SK-N-SH (cell line): ENCODE measurements around the gene RNF168. TPM values are rescaled to one million over a fixed set of nuclear protein-coding genes. Genes with fewer than 3 reads are reported as not detected.
"Not testable (repeated sequence)": the region's sequence is repeated elsewhere in the genome, so short reads cannot be mapped to it uniquely, and the experiment has no call there.

ENCODE experiments used
- CTCF ChIA-PET: fragments of 300-600, 350-600 bp; formaldehyde crosslinking; extraction: SDS; loops from one replicate; lab custom pipeline; 2021; lab: Yijun Ruan, JAX
- POLR2A ChIA-PET: fragments of 350-600 bp; sonication (Branson Sonifier 250); formaldehyde crosslinking; extraction: SDS; loops from one replicate; lab custom pipeline; 2020; ENCODE audit warnings: antibody characterized with exemption, inconsistent platforms; lab: Yijun Ruan, JAX
- DNase-seq: peaks from one replicate; pipeline ENCODE4 v3.0.0; 2012
- H2AFZ ChIP-seq: fragments of 200-600 bp; sonication (generic); 2 replicates; pipeline ENCODE4 v1.8.1; 2016; ENCODE audit warnings: antibody characterized with exemption, mild to moderate bottlenecking, low read depth
- H3F3A ChIP-seq: fragments of 200-600 bp; sonication (generic); replicated peaks from 2 replicates; pipeline ENCODE3; 2016; ENCODE audit warnings: antibody characterized with exemption, mild to moderate bottlenecking; ENCODE audit not compliant: insufficient read depth
- H3K27ac ChIP-seq, 2 experiments: fragments of 200-500 bp in 1 of 2; fragments of 200-600 bp in 1 of 2; sonication (Bioruptor generic) in 1 of 2; sonication (generic), shearing (Covaris generic) in 1 of 2; 2 replicates each; pipeline versions ENCODE4 v1.5.1 to v1.6.1; 2014 to 2016; ENCODE audit warnings: low read depth in 2 of 2, inconsistent platforms in 1 of 2, low read length in 1 of 2, mild to moderate bottlenecking in 1 of 2, mixed read lengths in 1 of 2
- H3K27me3 ChIP-seq: fragments of 200-600 bp; sonication (generic), shearing (Covaris generic); 2 replicates; pipeline ENCODE4 v1.6.1; 2016; ENCODE audit warnings: mixed run types; ENCODE audit not compliant: insufficient read depth
- H3K36me3 ChIP-seq, 2 experiments: fragments of 200-500 bp in 1 of 2; fragments of 200-600 bp in 1 of 2; sonication (Bioruptor generic) in 1 of 2; sonication (generic) in 1 of 2; replicated peaks in 1 of 2; 2 replicates each; pipeline versions ENCODE3 to v1.5.1; 2014 to 2016; ENCODE audit warnings: low read length in 1 of 2, mild to moderate bottlenecking in 1 of 2; ENCODE audit not compliant: insufficient read depth in 2 of 2, control insufficient read depth in 1 of 2
- H3K4me1 ChIP-seq, 2 experiments: fragments of 200-500 bp in 1 of 2; fragments of 200-600 bp in 1 of 2; sonication (Bioruptor generic) in 1 of 2; sonication (generic), shearing (Covaris generic) in 1 of 2; 2 replicates each; pipeline versions ENCODE4 v1.5.1 to v1.6.1; 2014 to 2016; ENCODE audit warnings: low read depth in 1 of 2, low read length in 1 of 2, mixed run types in 1 of 2; ENCODE audit not compliant: insufficient read depth in 2 of 2, control insufficient read depth in 1 of 2
- H3K4me2 ChIP-seq: fragments of 200-600 bp; sonication (generic), shearing (Covaris generic); 2 replicates; pipeline ENCODE4 v1.6.1; 2017; ENCODE audit warnings: mixed run types
- H3K4me3 ChIP-seq, 2 experiments: fragments of 200-500 bp in 1 of 2; fragments of 200-600 bp in 1 of 2; sonication (Bioruptor generic) in 1 of 2; sonication (generic), shearing (Covaris generic) in 1 of 2; 2 replicates each; pipeline versions ENCODE4 v1.5.1 to v1.8.1; 2014 to 2016; ENCODE audit warnings: low read depth in 2 of 2, inconsistent platforms in 1 of 2, low read length in 1 of 2, mild to moderate bottlenecking in 1 of 2, mixed read lengths in 1 of 2, moderate library complexity in 1 of 2
- H3K79me2 ChIP-seq: fragments of 200-600 bp; sonication (generic); 2 replicates; pipeline ENCODE4 v1.8.1; 2017; ENCODE audit warnings: mild to moderate bottlenecking; ENCODE audit not compliant: insufficient read depth
- H3K9ac ChIP-seq: fragments of 200-600 bp; sonication (generic); 2 replicates; pipeline ENCODE4 v1.6.1; 2017; ENCODE audit warnings: mixed run types
- H3K9me2 ChIP-seq: fragments of 200-600 bp; sonication (generic); 2 replicates; pipeline ENCODE4 v1.6.1; 2017; ENCODE audit warnings: mixed run types
- H3K9me3 ChIP-seq: fragments of 200-600 bp; sonication (generic); 2 replicates; pipeline ENCODE4 v1.6.1; 2017; ENCODE audit warnings: mixed run types, mild to moderate bottlenecking, moderate library complexity
- H4K20me1 ChIP-seq: fragments of 200-600 bp; sonication (generic); 2 replicates; pipeline ENCODE4 v1.6.1; 2017; ENCODE audit warnings: mild to moderate bottlenecking, mixed run types; ENCODE audit not compliant: insufficient read depth
- FOXJ3 ChIP-seq: sonication (generic); formaldehyde crosslinking; IDR thresholded peaks from 2 replicates; pipeline ENCODE4 v1.5.1; 2020; ENCODE audit warnings: mild to moderate bottlenecking, missing genetic modification reagents
- IRF3 ChIP-seq: fragments of 150-350 bp; IDR thresholded peaks from 2 replicates; pipeline ENCODE4 v1.6.1; 2016; ENCODE audit warnings: mild to moderate bottlenecking, low read depth, low read length
- MXI1 ChIP-seq: IDR thresholded peaks from 2 replicates; pipeline ENCODE4 v1.6.1; 2012; ENCODE audit warnings: mild to moderate bottlenecking, low read depth, low read length, improper control_type of control experiment
- SMC3 ChIP-seq: IDR thresholded peaks from 2 replicates; pipeline ENCODE4 v1.6.1; 2012; ENCODE audit warnings: low read depth, low read length, improper control_type of control experiment
- YY1 ChIP-seq: IDR thresholded peaks from 2 replicates; pipeline ENCODE4 v1.4.0; 2012; ENCODE audit warnings: low read depth, mild to moderate bottlenecking
- WGBS: methylation state at CpG from one replicate; pipeline ENCODE4 v1.1.6; 2017; ENCODE audit warnings: low lambda C conversion rate; 5-methylcytosine and 5-hydroxymethylcytosine counted together
- polyA plus RNA-seq, 3 experiments: library from polyadenylated mRNA; depleted of rRNA; stranded (reverse); fragments of >200 nt; gene quantifications; 2 replicates each; pipeline ENCODE4 v1.2.3, GENCODE V29; 2012
- TF ChIP-seq, protein P1 (sequence below): IDR thresholded peaks from 2 replicates; pipeline ENCODE4; 2012

Gene RNF168
- polyA plus RNA-seq, 1 of the 3 experiments (the other 2 are of a cell fraction): 1.9 TPM

- TF ChIP-seq IRF3 (no peak), YY1 (no peak)
These were observed 40.2 kb downstream of the RNF168 start (continued) for GRCh38 chr3:196463478-196463756.

GRCh38 chr3:196462680-196463477 lies 40.7 kb downstream of the RNF168 start:
- H3K9me2 ChIP-seq, H3K4me2 ChIP-seq, DNase-seq, H3K4me3 ChIP-seq, H3K9ac ChIP-seq, H3K36me3 ChIP-seq, H3K27ac ChIP-seq, H2AFZ ChIP-seq, H3F3A ChIP-seq, CTCF ChIA-PET, H3K79me2 ChIP-seq, H3K27me3 ChIP-seq, H4K20me1 ChIP-seq, H3K9me3 ChIP-seq, H3K4me1 ChIP-seq: not testable (repeated sequence)
- POLR2A ChIA-PET: interaction anchor here (0.7 kb wide), 1 partner anchor 180 kb away, joined by 5 read pairs; no protein-coding TSS in a partner anchor
- WGBS: 95% methylated on average over 1 of the region's 1 CpG

- Histone ChIP-seq H3K9ac (no peak overlapping the region), H2AFZ (no peak overlapping the region), H3K4me3 (no peak overlapping the region), H3K4me2 (no peak overlapping the region), H3K4me1 (no peaks in the 10 kb centered on the region), H4K20me1 (no peaks in the 10 kb centered on the region), H3K27ac (no peak overlapping the region), H3F3A (peaks cover 13% of the 10 kb centered on the region), H3K27me3 (no peaks in the 10 kb centered on the region), H3K79me2 (no peaks in the 10 kb centered on the region), H3K9me3 (no peaks in the 10 kb centered on the region), H3K9me2 (no peaks in the 10 kb centered on the region), H3K36me3 (no peaks in the 10 kb centered on the region)
- ChIA-PET POLR2A (no interaction called here), CTCF (no interaction called here)
- 86% methylated on average over 4 of the region's 4 CpGs for WGBS
- no peak for DNase-seq
- TF ChIP-seq FOXJ3 (CRISPR knock-in tag) (no peak), MXI1 (no peak), SMC3 (no peak)
- TF ChIP-seq, protein P1, sequence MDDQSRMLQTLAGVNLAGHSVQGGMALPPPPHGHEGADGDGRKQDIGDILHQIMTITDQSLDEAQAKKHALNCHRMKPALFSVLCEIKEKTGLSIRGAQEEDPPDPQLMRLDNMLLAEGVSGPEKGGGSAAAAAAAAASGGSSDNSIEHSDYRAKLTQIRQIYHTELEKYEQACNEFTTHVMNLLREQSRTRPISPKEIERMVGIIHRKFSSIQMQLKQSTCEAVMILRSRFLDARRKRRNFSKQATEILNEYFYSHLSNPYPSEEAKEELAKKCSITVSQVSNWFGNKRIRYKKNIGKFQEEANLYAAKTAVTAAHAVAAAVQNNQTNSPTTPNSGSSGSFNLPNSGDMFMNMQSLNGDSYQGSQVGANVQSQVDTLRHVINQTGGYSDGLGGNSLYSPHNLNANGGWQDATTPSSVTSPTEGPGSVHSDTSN: no peak
These were observed 45.5 kb downstream of the RNF168 start for GRCh38 chr3:196458063-196458462.

DNA sequence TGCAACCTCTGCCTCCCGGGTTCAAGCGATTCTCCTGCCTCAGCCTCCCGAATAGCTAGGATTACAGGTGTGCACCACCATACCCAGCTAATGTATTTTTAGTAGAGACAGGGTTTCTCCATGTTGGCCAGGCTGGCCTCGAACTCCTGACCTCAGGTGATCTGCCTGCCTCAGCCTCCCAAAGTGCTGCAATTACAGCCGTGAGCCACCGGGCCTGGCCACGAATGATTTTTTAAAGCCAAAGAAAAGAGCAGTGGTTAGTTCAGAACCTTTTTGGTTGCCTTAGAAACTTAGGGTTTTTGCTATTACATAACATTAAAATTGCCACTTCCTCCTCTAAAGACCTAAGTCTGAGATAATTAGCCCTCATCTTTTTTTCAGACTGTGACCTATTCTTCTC lies 46.1 kb downstream of the RNF168 start:
- POLR2A ChIA-PET, H3K36me3 ChIP-seq: not testable (repeated sequence)

More for the DNA sequence above, 46.1 kb downstream of the RNF168 start:
- H3K4me3 ChIP-seq, H2AFZ ChIP-seq, H3K27me3 ChIP-seq, DNase-seq, H3K79me2 ChIP-seq, H3K9me2 ChIP-seq, CTCF ChIA-PET, H3K9me3 ChIP-seq, H3K27ac ChIP-seq, H3K4me2 ChIP-seq, H3K4me1 ChIP-seq, H4K20me1 ChIP-seq, H3K9ac ChIP-seq: not testable (repeated sequence)
- WGBS: 77% methylated on average over 7 of the region's 7 CpGs
- H3F3A ChIP-seq: peaks cover 13% of the 10 kb centered on the region
